ENCODE results near the gene CA9. TPM values are rescaled to one million over a fixed set of nuclear protein-coding genes. Genes with fewer than 3 reads are reported as not detected.

Gene CA9
- total and polyA plus RNA-seq, 4 donors = 0.88 to 2.4 (median 1.3) TPM

- Histone ChIP-seq H3K9me3 (ENCODE audit: control insufficient read depth in 4 of 4, insufficient read depth in 3 of 4, low read length in 3 of 4) (no peaks in the 10 kb centered on the region), H3K9ac (ENCODE audit: insufficient read depth in 1 of 2, low read length in 2 of 2) (peak overlapping the region; percentile 65 to 92), H3K27me3 (ENCODE audit: control insufficient read depth in 3 of 3, insufficient read depth in 3 of 3, low read length in 2 of 3) (no peaks in the 10 kb centered on the region), H3K4me1 (ENCODE audit: control insufficient read depth in 5 of 5, insufficient read depth in 5 of 5, low read length in 5 of 5) (peaks cover 0 to 12% (median 5%) of the 10 kb centered on the region in 5 donors), H3K27ac (ENCODE audit: low read depth in 1 of 2, low read length in 1 of 2) (peak overlapping the region; percentile 66 to 96), H3K36me3 (ENCODE audit: control insufficient read depth in 4 of 4, insufficient read depth in 4 of 4, low read length in 4 of 4) (no peaks in the 10 kb centered on the region), H3K4me3 (peak overlapping the region; percentile 51)
- DNase-seq (peak; percentile 74 to 88 (median 81)), ATAC-seq (ENCODE audit: insufficient read depth, low FRiP score) (peak; percentile 30)
- 1 to 6% methylated on average over 11 of the region's 11 CpGs for WGBS, 2 donors
- TF ChIP-seq CTCF (IDR thresholded peaks at IDR 0.05; ENCODE audit: control extremely low read depth, extremely low read depth) = no peak
These were observed 27.6 kb upstream of the CA9 start for GRCh38 chr9:35646153-35646532.

GRCh38 chr9:35646533-35647265 lies 27.0 kb upstream of the CA9 start:
- Histone ChIP-seq H3K9ac (ENCODE audit: insufficient read depth in 1 of 2, low read length in 2 of 2) (peak overlapping the region; percentile 65 to 92), H3K27me3 (ENCODE audit: control insufficient read depth in 3 of 3, insufficient read depth in 3 of 3, low read length in 2 of 3) (no peaks in the 10 kb centered on the region), H3K9me3 (ENCODE audit: control insufficient read depth in 4 of 4, insufficient read depth in 3 of 4, low read length in 3 of 4) (no peaks in the 10 kb centered on the region), H3K4me3 (peak overlapping the region; percentile 51), H3K27ac (ENCODE audit: low read depth in 1 of 2, low read length in 1 of 2) (peak overlapping the region; percentile 66 to 96), H3K36me3 (ENCODE audit: control insufficient read depth in 4 of 4, insufficient read depth in 4 of 4, low read length in 4 of 4) (no peaks in the 10 kb centered on the region), H3K4me1 (ENCODE audit: control insufficient read depth in 5 of 5, insufficient read depth in 5 of 5, low read length in 5 of 5) (peaks cover 0 to 12% (median 5%) of the 10 kb centered on the region in 5 donors)
- DNase-seq (peak; percentile 96 to 97 (median 96)), ATAC-seq (ENCODE audit: insufficient read depth, low FRiP score) (peak; percentile 93)
- 0 to 1% methylated on average over 40 to 58 of the region's 58 CpGs for WGBS, 2 donors
- peak; percentile 80 for TF ChIP-seq CTCF (IDR thresholded peaks at IDR 0.05; ENCODE audit: control extremely low read depth, extremely low read depth)

- TF ChIP-seq CTCF (IDR thresholded peaks at IDR 0.05; ENCODE audit: control extremely low read depth, extremely low read depth) = no peak
- H3K36me3 ChIP-seq (ENCODE audit: control insufficient read depth in 4 of 4, insufficient read depth in 4 of 4, low read length in 4 of 4) = no peaks in the 10 kb centered on the region
- no peak for DNase-seq
These were observed 24.0 kb upstream of the CA9 start for GRCh38 chr9:35649431-35650340.

More at GRCh38 chr9:35649431-35650340, 24.0 kb upstream of the CA9 start:
- Histone ChIP-seq H3K4me3 (no peak overlapping the region), H3K9me3 (ENCODE audit: control insufficient read depth in 4 of 4, insufficient read depth in 3 of 4, low read length in 3 of 4) (no peaks in the 10 kb centered on the region), H3K27ac (ENCODE audit: low read depth in 1 of 2, low read length in 1 of 2) (peak overlapping the region in 1 of 2 donors; percentile 4), H3K9ac (ENCODE audit: insufficient read depth in 1 of 2, low read length in 2 of 2) (no peak overlapping the region), H3K27me3 (ENCODE audit: control insufficient read depth in 3 of 3, insufficient read depth in 3 of 3, low read length in 2 of 3) (no peaks in the 10 kb centered on the region), H3K4me1 (ENCODE audit: control insufficient read depth in 5 of 5, insufficient read depth in 5 of 5, low read length in 5 of 5) (peaks cover 0 to 12% (median 5%) of the 10 kb centered on the region in 5 donors)
- ATAC-seq (ENCODE audit: insufficient read depth, low FRiP score) = no peak
- WGBS, 2 donors = 65 to 71% methylated on average over 25 to 26 of the region's 26 CpGs
